OCI-LY3 (cell line): ENCODE data around the gene SYPL1.

ENCODE experiments used
- EZH2phosphoT487 ChIP-seq: fragments of 200-600 bp; shearing (Covaris generic); IDR thresholded peaks from 2 replicates; pipeline ENCODE4 v1.6.1; 2018; ENCODE audit warnings: antibody characterized with exemption, mixed run types, low read depth
- TF ChIP-seq, protein P1 (sequence below): fragments of 200-600, 300-600 bp; sonication (generic); IDR thresholded peaks from 2 replicates; pipeline ENCODE4 v1.5.1; 2014; ENCODE audit warnings: antibody characterized with exemption, low read length, low read depth

DNA sequence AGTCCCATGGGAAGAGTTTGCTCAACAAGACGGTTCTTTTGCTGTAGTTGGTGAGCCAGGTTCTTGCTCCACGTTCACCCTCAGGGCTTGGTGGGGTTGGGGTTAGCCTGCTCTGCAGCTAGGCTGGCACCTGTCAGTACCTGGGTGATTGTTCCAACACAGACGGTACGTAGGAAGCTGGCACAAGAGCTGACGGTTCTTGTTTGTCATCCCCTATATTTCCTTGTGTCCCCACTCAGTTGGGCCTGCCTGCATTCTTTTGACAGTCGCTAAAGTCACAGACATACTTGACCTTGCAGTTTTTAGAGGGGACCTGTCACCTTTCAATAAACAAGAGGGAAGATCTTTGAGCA is 40.2 kb upstream of the SYPL1 start:
- TF ChIP-seq, protein P1, sequence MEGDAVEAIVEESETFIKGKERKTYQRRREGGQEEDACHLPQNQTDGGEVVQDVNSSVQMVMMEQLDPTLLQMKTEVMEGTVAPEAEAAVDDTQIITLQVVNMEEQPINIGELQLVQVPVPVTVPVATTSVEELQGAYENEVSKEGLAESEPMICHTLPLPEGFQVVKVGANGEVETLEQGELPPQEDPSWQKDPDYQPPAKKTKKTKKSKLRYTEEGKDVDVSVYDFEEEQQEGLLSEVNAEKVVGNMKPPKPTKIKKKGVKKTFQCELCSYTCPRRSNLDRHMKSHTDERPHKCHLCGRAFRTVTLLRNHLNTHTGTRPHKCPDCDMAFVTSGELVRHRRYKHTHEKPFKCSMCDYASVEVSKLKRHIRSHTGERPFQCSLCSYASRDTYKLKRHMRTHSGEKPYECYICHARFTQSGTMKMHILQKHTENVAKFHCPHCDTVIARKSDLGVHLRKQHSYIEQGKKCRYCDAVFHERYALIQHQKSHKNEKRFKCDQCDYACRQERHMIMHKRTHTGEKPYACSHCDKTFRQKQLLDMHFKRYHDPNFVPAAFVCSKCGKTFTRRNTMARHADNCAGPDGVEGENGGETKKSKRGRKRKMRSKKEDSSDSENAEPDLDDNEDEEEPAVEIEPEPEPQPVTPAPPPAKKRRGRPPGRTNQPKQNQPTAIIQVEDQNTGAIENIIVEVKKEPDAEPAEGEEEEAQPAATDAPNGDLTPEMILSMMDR, result no peak
- no peak for TF ChIP-seq EZH2phosphoT487
